Nephron progenitor cell (in vitro differentiated cells): ENCODE data around the gene MSLN.

Source experiments
- DNase-seq: peaks from one replicate; pipeline ENCODE4 v3.0.0; 2021
- H3K27ac Mint-ChIP-seq: 2 replicates; pipeline ENCODE4 v1.8.0; 2021; ENCODE audit warnings: mild to moderate bottlenecking, moderate library complexity, mixed read lengths
- H3K27me3 Mint-ChIP-seq: 2 replicates; pipeline ENCODE4 v1.8.0; 2021; ENCODE audit warnings: mild to moderate bottlenecking, low read depth, mixed read lengths; ENCODE audit not compliant: poor library complexity
- H3K36me3 Mint-ChIP-seq: 2 replicates; pipeline ENCODE4 v1.8.0; 2021; ENCODE audit warnings: low read depth, mixed read lengths
- H3K4me1 Mint-ChIP-seq: 2 replicates; pipeline ENCODE4 v1.8.0; 2021; ENCODE audit warnings: mixed read lengths
- H3K4me3 Mint-ChIP-seq: 2 replicates; pipeline ENCODE4 v1.8.0; 2021; ENCODE audit warnings: mild to moderate bottlenecking, moderate library complexity, mixed read lengths
- H3K9me3 Mint-ChIP-seq: 2 replicates; pipeline ENCODE4 v1.8.0; 2021; ENCODE audit warnings: mild to moderate bottlenecking, moderate library complexity, mixed read lengths
- CTCF ChIP-seq: fragments of 200-600 bp; sonication (generic); IDR thresholded peaks from 2 replicates; pipeline ENCODE4 v1.5.0; 2021; ENCODE audit warnings: antibody characterized with exemption

MSLN gene

DNA sequence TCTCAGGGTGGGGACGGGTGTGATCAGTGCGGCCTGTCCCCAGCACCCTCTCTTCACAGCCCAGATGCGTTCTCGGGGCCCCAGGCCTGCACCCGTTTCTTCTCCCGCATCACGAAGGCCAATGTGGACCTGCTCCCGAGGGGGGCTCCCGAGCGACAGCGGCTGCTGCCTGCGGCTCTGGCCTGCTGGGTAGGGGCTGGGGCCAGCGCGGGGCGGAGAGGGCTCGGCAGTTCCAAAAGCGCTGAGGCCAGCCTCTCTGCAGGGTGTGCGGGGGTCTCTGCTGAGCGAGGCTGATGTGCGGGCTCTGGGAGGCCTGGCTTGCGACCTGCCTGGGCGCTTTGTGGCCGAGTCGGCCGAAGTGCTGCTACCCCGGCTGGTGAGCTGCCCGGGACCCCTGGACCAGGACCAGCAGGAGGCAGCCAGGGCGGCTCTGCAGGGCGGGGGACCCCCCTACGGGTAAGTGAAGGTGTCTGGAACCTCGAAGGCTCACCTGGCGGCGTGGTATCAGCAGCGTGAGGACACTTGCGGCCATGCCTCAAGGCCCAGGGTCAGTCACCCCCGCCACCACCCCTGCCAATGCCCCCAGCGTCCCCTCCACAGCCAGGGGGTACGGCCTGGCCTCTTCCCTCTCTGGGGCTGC lies 4.4 kb downstream of the MSLN start:
- Mint-ChIP-seq H3K27ac (no peak overlapping the region), H3K36me3 (no peaks in the 10 kb centered on the region), H3K4me1 (peaks cover 17% of the 10 kb centered on the region), H3K27me3 (no peaks in the 10 kb centered on the region), H3K9me3 (no peaks in the 10 kb centered on the region), H3K4me3 (no peak overlapping the region)
- TF ChIP-seq CTCF: no peak
- DNase-seq: no peak

DNA sequence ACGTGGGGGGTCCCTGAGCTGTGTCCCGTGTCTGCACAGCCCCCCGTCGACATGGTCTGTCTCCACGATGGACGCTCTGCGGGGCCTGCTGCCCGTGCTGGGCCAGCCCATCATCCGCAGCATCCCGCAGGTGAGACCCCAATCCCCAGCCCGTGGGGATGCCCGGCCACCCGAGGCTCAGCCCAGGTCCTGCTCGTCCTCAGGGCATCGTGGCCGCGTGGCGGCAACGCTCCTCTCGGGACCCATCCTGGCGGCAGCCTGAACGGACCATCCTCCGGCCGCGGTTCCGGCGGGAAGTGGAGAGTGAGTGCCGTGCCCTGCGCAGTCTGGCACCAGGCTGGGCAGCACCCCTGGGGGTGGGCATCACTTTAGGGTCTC lies 4.9 kb downstream of the MSLN start:
- H3K27ac Mint-ChIP-seq: no peak overlapping the region
- no peaks in the 10 kb centered on the region for H3K9me3 Mint-ChIP-seq
- peaks cover 15% of the 10 kb centered on the region for H3K4me1 Mint-ChIP-seq
- no peak overlapping the region for H3K4me3 Mint-ChIP-seq
- TF ChIP-seq CTCF: no peak
- H3K36me3 Mint-ChIP-seq: no peaks in the 10 kb centered on the region
- no peak for DNase-seq
- no peaks in the 10 kb centered on the region for H3K27me3 Mint-ChIP-seq

DNA sequence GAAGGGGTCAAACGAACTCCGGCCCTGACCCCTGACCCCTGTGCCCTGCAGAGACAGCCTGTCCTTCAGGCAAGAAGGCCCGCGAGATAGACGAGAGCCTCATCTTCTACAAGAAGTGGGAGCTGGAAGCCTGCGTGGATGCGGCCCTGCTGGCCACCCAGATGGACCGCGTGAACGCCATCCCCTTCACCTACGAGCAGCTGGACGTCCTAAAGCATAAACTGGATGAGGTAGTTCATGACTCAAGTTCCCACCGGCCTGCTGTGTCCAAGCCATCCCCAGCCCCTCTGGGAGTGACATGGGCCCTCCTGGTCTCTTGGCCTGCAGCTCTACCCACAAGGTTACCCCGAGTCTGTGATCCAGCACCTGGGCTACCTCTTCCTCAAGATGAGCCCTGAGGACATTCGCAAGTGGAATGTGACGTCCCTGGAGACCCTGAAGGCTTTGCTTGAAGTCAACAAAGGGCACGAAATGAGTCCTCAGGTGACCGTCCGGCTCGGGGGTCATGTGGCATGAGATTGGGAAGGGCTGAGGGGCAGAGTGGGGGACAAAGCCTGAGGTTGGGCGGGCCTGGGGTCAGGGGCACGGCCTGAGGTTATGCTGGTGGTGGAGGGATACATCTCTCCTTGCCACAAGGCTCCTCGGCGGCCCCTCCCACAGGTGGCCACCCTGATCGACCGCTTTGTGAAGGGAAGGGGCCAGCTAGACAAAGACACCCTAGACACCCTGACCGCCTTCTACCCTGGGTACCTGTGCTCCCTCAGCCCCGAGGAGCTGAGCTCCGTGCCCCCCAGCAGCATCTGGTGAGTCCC lies 5.7 kb downstream of the MSLN start:
- no peaks in the 10 kb centered on the region for H3K9me3 Mint-ChIP-seq
- no peak overlapping the region for H3K27ac Mint-ChIP-seq
- TF ChIP-seq CTCF: no peak
- H3K4me1 Mint-ChIP-seq: peaks cover 14% of the 10 kb centered on the region
- H3K27me3 Mint-ChIP-seq: no peaks in the 10 kb centered on the region
- no peak overlapping the region for H3K4me3 Mint-ChIP-seq
- DNase-seq: no peak
- H3K36me3 Mint-ChIP-seq: no peaks in the 10 kb centered on the region

DNA sequence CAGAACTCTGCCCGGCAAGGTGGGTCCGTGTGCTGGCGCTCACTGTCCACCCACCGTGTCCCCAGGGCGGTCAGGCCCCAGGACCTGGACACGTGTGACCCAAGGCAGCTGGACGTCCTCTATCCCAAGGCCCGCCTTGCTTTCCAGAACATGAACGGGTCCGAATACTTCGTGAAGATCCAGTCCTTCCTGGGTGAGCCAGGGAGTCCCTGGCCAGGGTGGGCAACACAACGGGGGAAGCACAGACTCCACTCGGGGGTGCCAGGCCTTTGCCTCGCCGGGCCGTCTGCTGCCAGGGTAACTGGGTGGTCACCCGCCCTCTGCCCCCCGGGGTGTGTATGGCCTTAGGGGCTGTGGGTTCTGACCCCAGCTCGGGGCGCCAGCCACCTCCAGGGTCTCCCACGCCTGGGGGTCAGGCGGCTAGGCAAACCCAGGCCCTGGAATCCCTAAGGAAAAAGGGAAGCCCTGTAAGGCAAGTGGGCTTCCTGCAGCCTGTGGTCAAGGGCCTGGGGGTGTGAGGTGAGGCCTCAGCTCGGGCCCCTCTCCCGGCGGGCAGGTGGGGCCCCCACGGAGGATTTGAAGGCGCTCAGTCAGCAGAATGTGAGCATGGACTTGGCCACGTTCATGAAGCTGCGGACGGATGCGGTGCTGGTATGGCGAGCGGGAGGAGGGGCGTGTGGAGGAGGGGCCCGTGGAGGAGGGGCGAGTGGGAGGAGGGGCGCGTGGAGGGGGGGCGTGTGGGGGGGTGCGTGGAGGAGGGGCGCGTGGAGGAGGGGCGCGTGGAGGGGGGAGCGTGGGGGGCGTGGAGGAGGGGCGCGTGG lies 6.5 kb downstream of the MSLN start:
- peaks cover 14% of the 10 kb centered on the region for H3K4me1 Mint-ChIP-seq
- H3K9me3 Mint-ChIP-seq: no peaks in the 10 kb centered on the region
- H3K4me3 Mint-ChIP-seq: no peak overlapping the region
- no peak overlapping the region for H3K27ac Mint-ChIP-seq
- no peak for DNase-seq
- no peak for TF ChIP-seq CTCF
- no peaks in the 10 kb centered on the region for H3K27me3 Mint-ChIP-seq
- H3K36me3 Mint-ChIP-seq: no peaks in the 10 kb centered on the region

GRCh38 chr16:767743-768235 lies 7.3 kb downstream of the MSLN start:
- Mint-ChIP-seq H3K4me3 (no peak overlapping the region), H3K27ac (no peak overlapping the region), H3K27me3 (no peaks in the 10 kb centered on the region), H3K9me3 (no peaks in the 10 kb centered on the region), H3K36me3 (no peaks in the 10 kb centered on the region), H3K4me1 (peaks cover 12% of the 10 kb centered on the region)
- no peak for DNase-seq
- no peak for TF ChIP-seq CTCF
